ENCODE data around the gene NDUFA13. TPM values are rescaled to one million over a fixed set of nuclear protein-coding genes. Genes with fewer than 3 reads are reported as not detected.

Gene NDUFA13
- total RNA-seq, 1 donor from 2014 or later, result 12.7 TPM

GRCh38 chr19:19514215-19514657, 1.8 kb upstream of the NDUFA13 start:
- no peak overlapping the region for H3K27ac ChIP-seq
- peak overlapping the region in 1 of 2 donors; percentile 83 for H3K4me3 ChIP-seq
- H3K4me1 ChIP-seq, result peaks cover 6 to 14% of the 10 kb centered on the region in 2 donors
- intact Hi-C loops (cut with DNase I), result loop anchor here (10.0 kb wide), 1 partner anchor 319 kb away; the partner anchor contains the start of genes BORCS8 and RFXANK
- H3K36me3 ChIP-seq, result no peaks in the 10 kb centered on the region
- TF ChIP-seq CTCF (IDR thresholded peaks at IDR 0.05), result no peak
- DNase-seq (ENCODE audit: low spot score in 2 of 2), result peak in 1 of 2 donors; percentile 81
- H3K9me3 ChIP-seq, result no peaks in the 10 kb centered on the region
- H3K27me3 ChIP-seq, result no peaks in the 10 kb centered on the region

GRCh38 chr19:19514881-19515641, 964 bp upstream of the NDUFA13 start, which contains the start of gene TSSK6:
Gene TSSK6, minus strand, starts transcription at chr19:19515548. Its CDS starts 121 bp downstream, at chr19:19515427.
- H3K27ac ChIP-seq, result peak within 1 kb of the TSS; percentile 75 to 80
- no peaks in the 10 kb centered on the region for H3K27me3 ChIP-seq
- no peak for TF ChIP-seq CTCF (IDR thresholded peaks at IDR 0.05)
- DNase-seq (ENCODE audit: low spot score in 2 of 2), result no peak
- H3K4me3 ChIP-seq, result peak within 1 kb of the TSS; percentile 83 to 87
- no peaks in the 10 kb centered on the region for H3K9me3 ChIP-seq
- H3K4me1 ChIP-seq, result peaks cover 6 to 14% of the 10 kb centered on the region in 2 donors
- intact Hi-C loops (cut with DNase I), result loop anchor here (10.0 kb wide), 1 partner anchor 320 kb away; the partner anchor contains the start of genes BORCS8 and RFXANK
- peaks cover 0 to under 1% of the 10 kb centered on the region in 2 donors for H3K36me3 ChIP-seq

- intact Hi-C loops (cut with DNase I), result loop anchor here (10.0 kb wide), 1 partner anchor 322 kb away; the partner anchor contains the start of genes BORCS8 and RFXANK
- Histone ChIP-seq H3K36me3 (peaks cover 0 to 8% of the 10 kb centered on the region in 2 donors), H3K4me3 (peak overlapping the region; percentile 83 to 87), H3K9me3 (no peaks in the 10 kb centered on the region), H3K27me3 (no peaks in the 10 kb centered on the region), H3K4me1 (peaks cover 6 to 14% of the 10 kb centered on the region in 2 donors), H3K27ac (no peak overlapping the region)
- DNase-seq (ENCODE audit: low spot score in 2 of 2), result no peak
- TF ChIP-seq CTCF (IDR thresholded peaks at IDR 0.05), result no peak
Observed at GRCh38 chr19:19517235-19517619, 1.2 kb downstream of the NDUFA13 start.

- intact Hi-C loops (cut with DNase I), result no loop called here
- Histone ChIP-seq H3K36me3 (peaks cover 2 to 28% of the 10 kb centered on the region in 2 donors), H3K27ac (no peak overlapping the region), H3K27me3 (no peaks in the 10 kb centered on the region), H3K4me3 (no peak overlapping the region), H3K9me3 (no peaks in the 10 kb centered on the region), H3K4me1 (peaks cover 6 to 10% of the 10 kb centered on the region in 2 donors)
- DNase-seq (ENCODE audit: low spot score in 2 of 2), result no peak
- no peak for TF ChIP-seq CTCF (IDR thresholded peaks at IDR 0.05)
Observed at GRCh38 chr19:19520989-19521388, 5.0 kb downstream of the NDUFA13 start.

- intact Hi-C loops (cut with DNase I), result no loop called here
- no peak for TF ChIP-seq CTCF (IDR thresholded peaks at IDR 0.05)
- Histone ChIP-seq H3K27ac (no peak overlapping the region), H3K4me3 (no peak overlapping the region), H3K4me1 (no peaks in the 10 kb centered on the region), H3K27me3 (no peaks in the 10 kb centered on the region), H3K36me3 (peaks cover 23 to 44% of the 10 kb centered on the region in 2 donors), H3K9me3 (no peaks in the 10 kb centered on the region)
- no peak for DNase-seq (ENCODE audit: low spot score in 2 of 2)
Observed at GRCh38 chr19:19523177-19523576, 7.2 kb downstream of the NDUFA13 start.
